Right lobe of liver (tissue), 6 donors: ENCODE data around the gene LRRIQ1. TPM values are rescaled to one million over a fixed set of nuclear protein-coding genes. Genes with fewer than 3 reads are reported as not detected.
"Not testable (repeated sequence)": the region's sequence is repeated elsewhere in the genome, so short reads cannot be mapped to it uniquely, and the experiment has no call there.

ENCODE experiments used
- ATAC-seq, 4 donors: fragments of 200-7000 bp; cut with Tn5 transposase; one replicate each; pipeline ENCODE4 v1.9.1; 2020; ENCODE audit warnings: mild to moderate bottlenecking in 4 of 4, moderate library complexity in 4 of 4
- DNase-seq, 3 donors: peaks; one replicate each; pipeline ENCODE4 v3.0.0-alpha.2; 2020
- H3K27ac ChIP-seq, 3 donors: fragments of 200-600 bp; one replicate each; pipeline ENCODE4 v1.8.0; 2022
- H3K27me3 ChIP-seq, 2 donors: fragments of 200-600 bp; one replicate each; pipeline ENCODE4 v1.8.0; 2022
- H3K36me3 ChIP-seq, 4 donors: fragments of 200-600 bp; sonication (generic) in 1 of 4; one replicate each; pipeline versions ENCODE4 v1.5.1 to v1.8.0; 2017 to 2022; ENCODE audit warnings: control low read depth in 1 of 4
- H3K4me1 ChIP-seq, 4 donors: fragments of 200-600 bp; sonication (generic) in 1 of 4; one replicate each; pipeline versions ENCODE4 v1.5.1 to v1.8.0; 2017 to 2022; ENCODE audit warnings: control low read depth in 1 of 4
- H3K4me3 ChIP-seq, 3 donors: fragments of 200-600 bp; one replicate each; pipeline ENCODE4 v1.8.0; 2022
- H3K9me3 ChIP-seq, 4 donors: fragments of 200-600 bp; sonication (generic) in 1 of 4; one replicate each; pipeline versions ENCODE4 v1.5.1 to v1.8.0; 2017 to 2022; ENCODE audit warnings: control low read depth in 1 of 4
- POLR2A ChIP-seq: fragments of 450-650 bp; IDR thresholded peaks from one replicate; pipeline ENCODE4 v1.6.1; 2017; ENCODE audit warnings: antibody characterized with exemption, mild to moderate bottlenecking
- WGBS: methylation state at CpG from one replicate; pipeline ENCODE4 v1.1.6; 2018; ENCODE audit warnings: low coverage, low lambda C conversion rate; ENCODE audit not compliant: insufficient coverage; ENCODE audit errors: missing lambda C conversion rate; 5-methylcytosine and 5-hydroxymethylcytosine counted together
- intact Hi-C, 2 donors: fragments of 100-400 bp; cut with DNase I; formaldehyde crosslinking; loops; one replicate each; pipeline versions ENCODE4 v1.11.2 to v1.14.1; 2022
- total RNA-seq, 6 experiments: library from RNA; depleted of rRNA in 2 of 6; stranded (reverse); fragments of >200 nt in 2 of 6; fragmentation: NEBNext Ultra II Directional in 3 of 6; extraction: Animal tissue kit (Norgen Biotek cat#: 25700) in 3 of 6; gene quantifications; one replicate each; pipeline versions ENCODE4 v1.1.0 to v1.2.4, GENCODE V29; 2016 to 2023
- TF ChIP-seq, protein P1 (sequence below), 4 donors: fragments of 200-600 bp in 3 of 4; fragments of 450-650 bp in 1 of 4; IDR thresholded peaks; one replicate each; pipeline versions ENCODE4 v1.5.1 to v1.8.0; 2016 to 2022; ENCODE audit warnings: antibody characterized with exemption in 4 of 4, mild to moderate bottlenecking in 2 of 4
- donor health status: DM: no; HTN: yes; CAD: no.
- donor health status: DM: no; HTN: no; CAD: no.
- donor health status: DM: no; HTN: no; CAD: no.
- donor health status: DM: no; HTN: yes; CAD: no.
- donor health status: DM: no; HTN: yes; CAD: no.

Gene LRRIQ1
- total RNA-seq, 6 experiments from 2014 or later, result 0.04 to 0.23 TPM; not detected in 4

- ATAC-seq (no peak), DNase-seq (no peak)
- no peak overlapping the region for H3K27ac ChIP-seq
- H3K36me3 ChIP-seq, result no peaks in the 10 kb centered on the region
- no peaks in the 10 kb centered on the region for H3K27me3 ChIP-seq
- 54% methylated on average over 3 of the region's 3 CpGs for WGBS
- TF ChIP-seq, protein P1, sequence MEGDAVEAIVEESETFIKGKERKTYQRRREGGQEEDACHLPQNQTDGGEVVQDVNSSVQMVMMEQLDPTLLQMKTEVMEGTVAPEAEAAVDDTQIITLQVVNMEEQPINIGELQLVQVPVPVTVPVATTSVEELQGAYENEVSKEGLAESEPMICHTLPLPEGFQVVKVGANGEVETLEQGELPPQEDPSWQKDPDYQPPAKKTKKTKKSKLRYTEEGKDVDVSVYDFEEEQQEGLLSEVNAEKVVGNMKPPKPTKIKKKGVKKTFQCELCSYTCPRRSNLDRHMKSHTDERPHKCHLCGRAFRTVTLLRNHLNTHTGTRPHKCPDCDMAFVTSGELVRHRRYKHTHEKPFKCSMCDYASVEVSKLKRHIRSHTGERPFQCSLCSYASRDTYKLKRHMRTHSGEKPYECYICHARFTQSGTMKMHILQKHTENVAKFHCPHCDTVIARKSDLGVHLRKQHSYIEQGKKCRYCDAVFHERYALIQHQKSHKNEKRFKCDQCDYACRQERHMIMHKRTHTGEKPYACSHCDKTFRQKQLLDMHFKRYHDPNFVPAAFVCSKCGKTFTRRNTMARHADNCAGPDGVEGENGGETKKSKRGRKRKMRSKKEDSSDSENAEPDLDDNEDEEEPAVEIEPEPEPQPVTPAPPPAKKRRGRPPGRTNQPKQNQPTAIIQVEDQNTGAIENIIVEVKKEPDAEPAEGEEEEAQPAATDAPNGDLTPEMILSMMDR (IDR thresholded peaks at IDR 0.05), result no peak
- no peak for TF ChIP-seq POLR2A
- intact Hi-C loops, result no loop called here
- H3K4me1 ChIP-seq, result no peaks in the 10 kb centered on the region
- no peaks in the 10 kb centered on the region for H3K9me3 ChIP-seq
- no peak overlapping the region for H3K4me3 ChIP-seq
Measured at GRCh38 chr12:85186236-85186635, 150.1 kb downstream of the LRRIQ1 start.

- WGBS, result 87% methylated on average over 3 of the region's 3 CpGs
- no peak for ATAC-seq
- Histone ChIP-seq H3K27ac (no peak overlapping the region), H3K36me3 (no peaks in the 10 kb centered on the region), H3K9me3 (no peaks in the 10 kb centered on the region), H3K4me1 (no peaks in the 10 kb centered on the region), H3K4me3 (no peak overlapping the region), H3K27me3 (no peaks in the 10 kb centered on the region)
- DNase-seq, result no peak
- intact Hi-C loops, result no loop called here
- TF ChIP-seq, protein P1 (IDR thresholded peaks at IDR 0.05), result no peak
- no peak for TF ChIP-seq POLR2A
Measured at GRCh38 chr12:85188619-85189018, 152.5 kb downstream of the LRRIQ1 start.

DNA sequence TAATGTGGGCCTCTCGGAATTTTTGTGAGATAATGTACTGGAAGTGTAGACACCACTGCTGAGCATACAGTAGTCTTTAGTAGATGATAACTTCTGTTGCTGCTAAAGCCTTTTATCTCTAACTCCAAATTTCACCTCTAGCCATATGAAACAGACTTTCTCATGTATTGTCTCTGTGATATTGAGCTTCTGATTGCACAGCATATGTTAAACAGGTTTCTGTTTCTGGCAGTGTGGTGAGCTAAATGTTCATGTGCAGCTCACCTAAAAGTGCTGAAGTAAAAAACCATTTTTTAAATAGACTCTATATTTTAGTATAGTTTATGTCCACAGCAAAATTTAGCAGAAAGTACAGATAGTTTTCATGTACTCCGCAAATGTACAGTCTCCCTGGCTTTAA is 154.6 kb downstream of the LRRIQ1 start:
- Histone ChIP-seq H3K9me3 (no peaks in the 10 kb centered on the region), H3K27me3 (no peaks in the 10 kb centered on the region), H3K4me3 (no peak overlapping the region), H3K36me3 (no peaks in the 10 kb centered on the region), H3K4me1 (no peaks in the 10 kb centered on the region), H3K27ac (no peak overlapping the region)
- DNase-seq (no peak), ATAC-seq (no peak)
- intact Hi-C loops, result no loop called here
- TF ChIP-seq, protein P1 (IDR thresholded peaks at IDR 0.05), result no peak
- no peak for TF ChIP-seq POLR2A
- 71% methylated on average over 2 of the region's 2 CpGs for WGBS

DNA sequence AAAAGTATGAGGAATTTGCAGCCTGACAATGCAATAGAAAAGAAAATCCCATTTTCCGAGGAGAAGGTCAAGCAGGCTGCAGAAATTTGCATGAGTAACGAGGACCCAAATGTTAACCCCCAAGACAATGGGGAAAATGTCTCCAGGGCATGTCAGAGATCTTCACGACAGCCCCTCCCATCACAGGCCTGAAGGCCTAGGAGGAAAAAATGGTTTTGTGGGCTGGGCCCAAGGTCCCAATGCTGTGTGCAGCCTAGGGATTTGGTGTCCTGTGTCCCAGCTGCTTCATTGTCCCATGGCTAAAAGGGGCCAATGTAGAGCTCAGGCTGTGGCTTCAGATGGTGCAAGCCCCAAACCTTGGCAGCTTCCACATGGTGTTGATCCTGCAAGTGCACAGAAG is 167.7 kb downstream of the LRRIQ1 start:
- WGBS, result 32% methylated on average over 3 of the region's 3 CpGs
- H3K27me3 ChIP-seq, H3K27ac ChIP-seq, ATAC-seq, H3K9me3 ChIP-seq, H3K4me3 ChIP-seq, H3K36me3 ChIP-seq, intact Hi-C loops, H3K4me1 ChIP-seq: not testable (repeated sequence)
- peak in 1 of 3 donors; percentile 24 for DNase-seq

DNA sequence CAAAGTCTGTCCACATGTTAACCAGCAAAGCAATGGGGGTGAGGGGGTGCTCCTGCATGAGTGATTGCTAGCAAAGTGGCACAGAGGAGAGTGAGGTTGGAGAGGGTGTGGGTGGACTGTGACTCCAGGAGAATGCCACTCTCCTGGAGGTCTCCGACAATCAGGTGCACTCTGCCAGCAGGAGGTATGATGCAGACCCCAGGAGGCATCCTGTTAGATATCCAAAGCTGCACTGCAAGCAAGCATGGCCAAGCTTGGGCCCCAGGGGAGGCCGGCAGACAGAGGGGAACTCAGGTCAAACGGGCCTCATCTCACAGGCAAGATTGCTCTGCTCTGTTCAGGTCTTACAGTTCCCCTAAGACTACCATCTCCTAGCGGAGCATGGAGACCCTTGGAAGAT is 170.4 kb downstream of the LRRIQ1 start:
- Histone ChIP-seq H3K36me3 (no peaks in the 10 kb centered on the region), H3K4me1 (no peaks in the 10 kb centered on the region), H3K4me3 (no peak overlapping the region), H3K9me3 (no peaks in the 10 kb centered on the region), H3K27ac (no peak overlapping the region), H3K27me3 (no peaks in the 10 kb centered on the region)
- intact Hi-C loops, result no loop called here
- ATAC-seq (peak in 1 of 4 donors; percentile 12), DNase-seq (peak in 1 of 3 donors; percentile 30)
- TF ChIP-seq, protein P1 (IDR thresholded peaks at IDR 0.05), result no peak
- TF ChIP-seq POLR2A, result no peak
- WGBS, result no CpG with 5 or more reads among the region's 4 CpGs

DNA sequence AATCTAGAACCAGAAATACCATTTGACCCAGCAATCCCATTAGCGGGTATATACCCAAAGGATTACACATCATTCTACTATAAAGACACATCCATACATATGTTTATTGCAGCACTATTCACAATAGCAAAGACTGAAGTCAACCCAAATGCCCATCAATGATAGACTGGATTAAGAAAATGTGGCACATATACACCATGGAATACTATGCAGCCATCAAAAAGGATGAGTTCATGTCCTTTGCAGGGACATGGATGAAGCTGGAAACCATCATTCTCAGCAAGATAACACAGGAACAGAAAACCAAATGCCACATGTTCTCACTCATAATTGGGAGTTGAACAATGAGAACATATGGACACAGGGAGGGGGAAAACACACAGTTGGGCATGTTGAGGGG is 188.2 kb downstream of the LRRIQ1 start:
- H3K27ac ChIP-seq, DNase-seq, H3K36me3 ChIP-seq, H3K4me1 ChIP-seq, ATAC-seq, H3K9me3 ChIP-seq, H3K27me3 ChIP-seq, intact Hi-C loops, H3K4me3 ChIP-seq: not testable (repeated sequence)
- WGBS, result 71% methylated on average over 1 of the region's 1 CpG
